BJ (cell line): ENCODE measurements around the gene KIF25. TPM values are rescaled to one million over a fixed set of nuclear protein-coding genes. Genes with fewer than 3 reads are reported as not detected.

ENCODE experiments used
- CTCF ChIA-PET: fragments of 350-600 bp; formaldehyde crosslinking; extraction: SDS; loops from one replicate; lab custom pipeline; 2021; ENCODE audit warnings: antibody characterized with exemption, inconsistent platforms; lab: Yijun Ruan, JAX
- POLR2A ChIA-PET: fragments of 300-600 bp; sonication (Branson Sonifier 250); formaldehyde crosslinking; extraction: SDS; loops from one replicate; lab custom pipeline; 2021; ENCODE audit warnings: antibody characterized with exemption; lab: Charles Lee
- DNase-seq: peaks from one replicate; pipeline ENCODE4 v3.0.0-alpha.2; 2011; ENCODE audit warnings: low read depth
- H3K27me3 ChIP-seq: 2 replicates; pipeline ENCODE4 v1.6.0; 2011; ENCODE audit warnings: low read length; ENCODE audit not compliant: control insufficient read depth, insufficient read depth
- H3K36me3 ChIP-seq: 2 replicates; pipeline ENCODE4 v1.5.1; 2011; ENCODE audit warnings: low read length; ENCODE audit not compliant: control insufficient read depth, insufficient read depth
- H3K4me3 ChIP-seq: 2 replicates; pipeline ENCODE4 v1.5.1; 2011; ENCODE audit warnings: low read depth, mild to moderate bottlenecking, control low read depth, low read length
- CTCF ChIP-seq: IDR thresholded peaks from 2 replicates; pipeline ENCODE4 v1.5.1; 2011; ENCODE audit warnings: low read depth, mild to moderate bottlenecking, control low read depth, inconsistent platforms, low read length, moderate library complexity; ENCODE audit not compliant: insufficient read depth
- polyA plus RNA-seq: library from polyadenylated mRNA; depleted of rRNA; stranded (reverse); fragments of >200 nt; gene quantifications from 2 replicates; pipeline ENCODE4 v1.2.3, GENCODE V29; 2011

Gene KIF25
- polyA plus RNA-seq, 1 experiment, result not detected

GRCh38 chr6:168047841-168048723, 50.6 kb downstream of the KIF25 start:
- DNase-seq, result no peak
- no peak for TF ChIP-seq CTCF
- ChIA-PET CTCF (no interaction called here), POLR2A (no interaction called here)
- H3K27me3 ChIP-seq, result no peaks in the 10 kb centered on the region
- no peak overlapping the region for H3K4me3 ChIP-seq
- H3K36me3 ChIP-seq, result no peaks in the 10 kb centered on the region

DNA sequence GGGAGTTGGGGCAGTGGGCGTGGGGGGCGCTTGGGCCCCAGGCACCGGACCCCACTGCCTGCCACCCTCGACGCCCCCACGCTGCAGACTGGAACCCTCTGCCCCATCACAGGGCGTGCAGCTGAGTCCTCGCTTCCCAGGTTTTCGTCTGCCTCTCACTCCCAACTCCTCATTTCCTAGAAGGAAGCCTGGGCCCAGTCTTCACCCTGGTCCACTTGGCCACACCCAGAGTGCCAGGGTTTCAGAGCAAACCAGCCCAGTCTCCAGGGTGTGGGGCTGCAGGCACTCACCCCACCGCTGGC, 51.2 kb downstream of the KIF25 start:
- H3K4me3 ChIP-seq, result no peak overlapping the region
- POLR2A ChIA-PET, result no interaction called here
- CTCF ChIA-PET, result no interaction called here
- no peak for DNase-seq
- TF ChIP-seq CTCF, result no peak
- no peaks in the 10 kb centered on the region for H3K36me3 ChIP-seq
- H3K27me3 ChIP-seq, result no peaks in the 10 kb centered on the region

DNA sequence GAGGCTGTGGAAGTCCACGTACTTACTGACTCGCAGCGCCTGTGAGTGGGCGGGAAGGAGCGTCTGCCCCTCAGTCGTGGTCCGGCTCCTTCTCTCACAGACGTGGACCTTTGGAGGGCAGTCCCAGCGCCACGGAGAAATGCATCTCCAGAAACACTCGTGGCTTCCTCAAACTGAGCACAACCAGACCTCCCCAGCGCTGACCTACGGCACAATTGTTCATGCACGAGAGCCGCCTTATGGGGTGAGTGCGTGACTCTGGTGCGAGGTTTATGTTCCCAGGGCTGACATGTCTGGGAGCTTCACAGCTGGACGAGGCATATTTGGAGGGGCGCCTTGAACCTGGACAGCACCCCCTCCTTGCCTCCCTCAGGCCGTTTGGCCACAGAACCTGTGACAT, 51.8 kb downstream of the KIF25 start:
- ChIA-PET POLR2A (no interaction called here), CTCF (interaction anchor here (0.6 kb wide), 1 partner anchor 104 kb away, joined by 3 read pairs; no protein-coding TSS in a partner anchor)
- no peaks in the 10 kb centered on the region for H3K36me3 ChIP-seq
- no peak overlapping the region for H3K4me3 ChIP-seq
- TF ChIP-seq CTCF, result no peak
- DNase-seq, result no peak
- no peaks in the 10 kb centered on the region for H3K27me3 ChIP-seq

GRCh38 chr6:168049706-168050224, 52.3 kb downstream of the KIF25 start:
- Histone ChIP-seq H3K36me3 (no peaks in the 10 kb centered on the region), H3K27me3 (no peaks in the 10 kb centered on the region), H3K4me3 (no peak overlapping the region)
- CTCF ChIA-PET, result interaction anchor here (0.6 kb wide), 1 partner anchor 105 kb away, joined by 3 read pairs; no protein-coding TSS in a partner anchor
- no peak for TF ChIP-seq CTCF
- no peak for DNase-seq
- POLR2A ChIA-PET, result no interaction called here

DNA sequence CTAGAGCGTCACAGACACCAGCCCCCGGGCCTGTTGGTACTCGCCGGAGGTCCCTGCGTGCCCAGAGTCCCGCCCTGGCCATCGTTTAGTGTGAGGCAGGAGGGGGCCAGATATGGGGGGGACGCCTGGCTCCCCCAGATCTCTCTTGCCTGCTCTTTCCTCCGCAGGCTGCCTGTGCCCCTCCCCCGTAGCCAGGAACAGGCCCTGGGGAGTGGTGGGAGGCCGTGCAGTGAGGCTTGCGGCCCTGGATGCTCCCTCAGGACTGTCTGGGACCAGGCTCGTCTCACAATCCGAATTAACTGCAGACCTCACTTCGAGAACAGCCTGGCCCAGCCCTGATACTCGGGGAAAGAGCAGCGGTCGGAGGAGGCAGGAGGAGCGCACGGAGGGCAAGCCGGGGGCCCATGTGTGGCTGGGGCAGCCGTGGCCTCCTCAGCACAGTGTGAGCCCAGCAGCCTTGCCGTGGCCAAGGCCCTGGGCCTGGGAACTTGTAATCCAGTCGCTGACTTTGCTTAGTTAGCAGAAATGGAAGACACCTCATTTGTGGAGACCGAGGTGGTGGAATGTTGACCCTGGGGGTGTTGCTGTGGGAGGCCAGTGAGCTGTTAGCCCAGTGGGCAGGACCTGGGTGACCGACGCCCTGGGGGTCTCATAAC, 52.9 kb downstream of the KIF25 start:
- CTCF ChIA-PET, result no interaction called here
- no peak for TF ChIP-seq CTCF
- DNase-seq, result no peak
- POLR2A ChIA-PET, result no interaction called here
- no peaks in the 10 kb centered on the region for H3K27me3 ChIP-seq
- no peaks in the 10 kb centered on the region for H3K36me3 ChIP-seq
- no peak overlapping the region for H3K4me3 ChIP-seq
